Occipital lobe (tissue), 2 donors: Measurements from ENCODE around the gene ABHD6. TPM values are rescaled to one million over a fixed set of nuclear protein-coding genes. Genes with fewer than 3 reads are reported as not detected.
"Not testable (repeated sequence)": the region's sequence is repeated elsewhere in the genome, so short reads cannot be mapped to it uniquely, and the experiment has no call there.

Experiments
- DNase-seq: peaks from one replicate; lab custom pipeline; 2025; lab: John Stamatoyannopoulos, UW
- total RNA-seq: library from RNA; depleted of rRNA; stranded (reverse); fragments of >200 nt; gene quantifications from one replicate; pipeline ENCODE4 v1.2.3, GENCODE V29; 2014

Gene ABHD6
- total RNA-seq, 1 donor from 2014 or later: 30.1 TPM

- no peak for DNase-seq
Observed at GRCh38 chr3:58321791-58322190, 84.2 kb downstream of the ABHD6 start.

DNA sequence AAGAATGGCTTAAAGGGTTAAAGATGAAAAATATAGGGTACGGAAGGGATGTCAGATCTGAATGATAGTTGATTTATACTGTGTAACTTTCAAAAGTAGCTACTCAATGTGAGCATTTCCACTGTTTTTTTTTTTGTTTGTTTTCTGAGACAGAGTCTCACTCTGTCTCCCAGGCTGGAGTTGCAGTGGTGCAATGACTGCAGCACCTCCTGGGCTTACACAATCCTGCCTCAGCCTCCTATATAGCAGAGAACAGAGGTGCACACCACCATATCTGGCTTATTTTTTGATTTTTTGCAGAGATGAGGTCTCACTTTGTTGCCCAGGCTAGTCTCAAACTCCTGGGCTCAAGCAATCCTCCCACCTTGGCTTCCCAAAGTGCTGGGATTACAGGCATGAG, 85.2 kb downstream of the ABHD6 start:
- no peak for DNase-seq

DNA sequence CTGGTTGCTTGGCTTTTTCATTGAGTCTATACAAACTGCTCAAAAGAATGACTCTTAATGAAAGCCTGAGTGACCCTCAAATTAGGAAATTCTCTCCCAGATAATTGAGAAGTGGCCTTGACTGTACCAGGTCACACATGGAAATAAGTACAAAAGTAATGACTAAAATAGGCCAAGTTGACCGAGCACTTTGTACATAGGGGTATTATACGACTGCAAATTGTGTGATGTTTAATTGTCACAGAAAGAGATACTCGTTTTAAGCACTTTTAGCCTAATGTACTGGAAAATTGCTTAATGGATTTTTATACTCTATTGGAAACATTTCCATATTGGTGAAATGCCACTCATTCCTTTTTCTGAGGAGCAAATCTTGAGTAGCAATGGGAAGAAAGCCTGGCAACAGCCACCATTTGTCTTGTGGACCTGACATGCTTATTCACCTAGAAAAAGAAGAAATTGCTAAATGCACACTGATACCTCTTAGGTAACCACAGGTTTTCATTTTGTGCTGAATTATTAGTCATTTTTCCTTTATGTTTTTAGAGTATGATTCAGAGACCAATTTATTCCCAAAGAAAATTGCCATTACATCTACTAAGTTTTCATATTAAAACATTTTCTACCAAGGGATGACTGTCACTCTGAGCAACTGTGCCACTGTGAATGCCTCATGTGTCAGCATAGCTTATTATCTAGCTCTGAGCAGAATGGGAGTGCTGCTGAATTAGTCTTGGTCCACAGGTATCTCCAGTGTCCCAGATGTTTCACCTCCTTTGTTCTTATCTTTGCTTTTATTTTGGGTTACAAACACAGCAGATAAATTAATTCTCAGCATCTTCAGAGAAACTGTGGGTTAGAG, 86.2 kb downstream of the ABHD6 start:
- DNase-seq: no peak

DNA sequence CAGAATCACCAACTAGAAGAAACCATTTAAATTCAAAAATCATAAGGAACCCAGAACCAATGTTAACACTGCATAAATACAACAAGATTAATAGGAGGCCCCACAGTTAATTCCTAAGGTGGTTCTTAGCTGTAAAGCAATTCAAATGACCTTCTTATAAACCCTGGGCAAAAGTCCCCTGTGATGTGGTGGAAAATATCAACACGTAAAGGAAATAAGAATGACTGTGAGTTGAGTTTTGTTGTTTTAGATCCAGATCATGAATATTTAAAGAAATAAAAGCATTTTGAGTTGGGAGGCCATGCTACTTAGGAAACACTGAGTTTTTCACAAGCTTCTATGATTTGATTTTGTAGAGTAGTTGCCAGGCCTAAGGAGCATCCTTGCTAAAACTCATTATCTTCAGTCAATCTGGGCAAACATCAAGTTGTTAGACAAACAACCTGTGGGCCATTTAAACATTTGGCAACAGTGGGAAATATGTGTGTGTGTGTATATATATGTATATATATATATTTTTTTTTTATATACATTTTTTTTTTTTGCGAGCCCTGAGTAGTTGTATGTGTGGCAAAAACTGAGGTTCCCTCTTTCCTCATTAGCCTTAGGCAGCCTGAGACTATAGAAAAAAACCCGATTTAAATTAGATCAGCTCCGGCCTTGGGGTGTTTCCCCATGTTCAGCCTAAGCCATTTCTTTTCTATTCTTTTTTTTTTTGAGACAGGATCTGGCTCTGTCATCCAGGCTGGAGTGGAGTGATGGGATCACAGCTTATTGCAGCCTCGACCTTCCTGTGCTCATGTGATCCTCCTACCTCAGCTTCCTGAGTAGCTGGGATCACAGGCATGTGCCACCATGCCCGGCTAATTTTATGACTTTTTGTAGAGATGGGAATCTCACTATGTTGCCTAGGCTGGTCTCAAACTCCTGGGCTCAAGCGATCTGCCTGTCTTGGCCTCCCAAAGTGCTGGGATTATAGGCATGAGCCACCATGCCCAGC, 87.1 kb downstream of the ABHD6 start:
- DNase-seq: no peak

- DNase-seq: no peak
Observed at GRCh38 chr3:58325525-58325992, 88.0 kb downstream of the ABHD6 start.

- no peak for DNase-seq
Observed at GRCh38 chr3:58326267-58326900, 88.8 kb downstream of the ABHD6 start.

DNA sequence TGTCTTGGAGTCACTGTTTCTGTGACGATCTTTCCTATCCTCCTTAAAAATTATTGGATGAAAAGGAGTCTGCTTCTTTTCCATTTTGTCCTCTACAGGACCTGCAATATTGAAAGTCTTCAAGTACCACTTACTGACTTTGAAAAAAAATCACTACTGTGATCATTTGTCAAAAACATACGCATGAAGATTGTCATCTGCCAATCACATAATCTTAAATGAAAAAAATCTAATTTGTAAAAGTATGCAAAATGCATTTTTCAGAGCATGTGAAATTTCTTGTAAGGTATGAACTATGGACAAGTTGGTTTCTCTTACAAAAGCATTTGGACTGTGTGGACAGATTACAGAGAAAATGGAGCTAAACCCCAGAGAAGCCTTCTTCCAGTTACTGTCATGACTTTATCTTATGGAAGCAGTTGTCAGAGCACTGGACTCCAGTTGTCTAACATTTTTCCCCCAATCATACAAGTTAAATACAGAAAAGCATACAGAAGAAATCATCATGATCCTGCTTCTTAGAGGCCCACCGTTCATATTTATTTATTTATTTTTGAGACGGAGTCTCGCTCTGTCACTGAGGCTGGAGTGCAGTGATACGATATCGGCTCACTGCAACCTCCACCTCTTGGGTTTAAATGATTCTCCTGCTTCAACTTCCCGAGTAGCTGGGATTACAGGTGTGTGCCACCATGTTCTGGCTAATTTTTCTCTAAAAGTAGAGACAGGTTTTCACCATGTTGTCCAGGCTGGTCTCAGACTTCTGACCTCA, 91.7 kb downstream of the ABHD6 start:
- DNase-seq: no peak

DNA sequence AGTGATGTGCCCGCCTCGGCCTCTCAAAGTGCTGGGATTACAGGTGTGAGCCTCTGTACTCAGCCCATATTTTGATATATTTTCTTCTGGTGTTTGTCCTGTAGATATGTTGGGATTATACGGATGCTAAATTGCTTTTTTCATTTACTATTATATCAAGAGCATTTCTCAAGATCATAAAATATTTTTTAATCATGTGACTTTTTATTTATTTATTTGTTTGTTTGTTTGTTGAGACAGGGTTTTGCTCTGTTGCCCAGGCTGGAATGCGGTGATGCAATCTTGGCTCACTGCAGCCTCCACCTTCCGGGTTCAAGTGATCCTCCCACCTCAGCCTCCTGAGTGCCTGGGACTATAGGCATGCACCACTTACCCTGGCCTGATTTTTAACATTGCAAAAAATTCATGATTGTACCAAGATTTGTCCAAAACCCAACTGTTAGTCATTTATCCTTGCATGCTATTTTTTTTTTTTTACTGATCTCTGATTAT, 92.4 kb downstream of the ABHD6 start:
- DNase-seq: no peak

GRCh38 chr3:58331593-58332152, 94.1 kb downstream of the ABHD6 start:
- DNase-seq: no peak

GRCh38 chr3:58332575-58333188, 95.1 kb downstream of the ABHD6 start, which contains the start of gene PXK:
PXK (plus strand) TSS chr3:58332892; CDS start chr3:58332989, 97 bp downstream.
- DNase-seq: peak; percentile 83

DNA sequence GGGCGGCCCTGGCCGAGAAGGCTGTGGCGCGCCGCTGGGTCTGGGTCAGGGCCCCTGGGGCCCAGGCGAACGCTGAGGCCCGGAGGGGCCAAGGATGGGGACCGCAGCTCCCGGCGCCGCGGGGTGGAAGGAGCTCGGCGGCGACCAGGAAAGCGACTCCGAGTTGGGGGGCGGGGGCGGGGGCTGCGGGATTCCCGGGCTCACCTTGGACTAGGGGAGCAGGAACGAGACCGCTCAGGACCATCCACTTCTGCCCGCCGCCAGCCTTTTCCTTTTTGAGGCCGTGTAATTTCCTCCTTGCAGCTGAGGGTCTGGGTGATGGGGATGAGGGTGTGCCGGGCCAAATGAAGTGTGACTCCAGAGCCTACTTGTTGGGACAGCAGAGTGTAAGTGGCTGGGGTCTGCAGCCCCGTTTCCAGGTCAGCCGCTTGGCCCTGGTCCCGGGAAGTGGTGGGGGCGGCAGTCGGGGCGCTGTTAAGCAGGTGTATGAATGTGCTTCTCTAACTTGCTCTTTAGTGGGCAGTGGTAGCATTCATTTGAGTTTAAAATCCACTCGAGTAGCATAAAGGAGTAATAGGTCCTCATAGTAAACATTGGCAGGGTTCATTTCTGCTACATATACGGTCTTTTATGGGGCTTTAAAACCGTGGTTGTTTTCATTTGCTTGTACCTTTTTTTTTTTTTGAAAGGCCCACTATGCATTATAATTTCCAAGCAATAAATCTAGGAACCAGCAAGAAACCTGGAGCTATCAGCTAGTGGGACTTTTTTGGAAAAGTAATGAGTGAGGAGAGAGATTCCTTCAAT, 95.8 kb downstream of the ABHD6 start:
- no peak for DNase-seq

- no peak for DNase-seq
Observed at GRCh38 chr3:58334013-58334321, 96.4 kb downstream of the ABHD6 start.

DNA sequence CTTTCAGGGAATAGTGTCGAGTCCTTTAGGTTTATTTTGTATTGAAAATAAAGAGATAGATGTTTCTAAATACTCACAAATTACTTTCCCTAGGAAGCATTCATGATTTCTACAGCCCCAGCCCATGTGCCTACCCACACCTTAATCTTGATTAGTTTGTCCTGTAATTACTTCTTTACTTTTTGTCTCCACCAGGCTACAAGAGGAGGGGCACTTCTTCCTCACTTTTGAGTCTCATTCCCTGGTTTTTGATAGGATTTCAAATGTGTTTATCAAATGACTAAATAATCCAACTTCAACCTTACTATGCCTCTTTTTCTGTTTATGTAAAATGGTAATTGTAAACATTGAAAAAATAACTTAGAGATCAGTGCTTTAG, 96.9 kb downstream of the ABHD6 start:
- DNase-seq: no peak

DNA sequence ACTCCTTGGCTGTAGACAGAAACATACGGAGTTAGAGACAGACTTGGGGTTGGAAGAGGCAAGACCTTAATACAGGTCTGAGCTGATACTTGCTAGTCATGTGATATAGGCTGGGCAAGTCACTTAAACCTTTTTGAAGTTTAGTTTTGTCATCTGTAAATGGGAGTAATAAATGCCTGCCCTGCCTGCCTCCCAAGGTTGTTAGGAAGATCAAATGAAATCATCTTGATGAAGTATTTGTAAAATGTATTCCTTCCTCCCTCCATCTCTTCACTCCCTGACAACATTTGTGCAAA, 98.0 kb downstream of the ABHD6 start:
- no peak for DNase-seq

- no peak for DNase-seq
Observed at GRCh38 chr3:58336135-58336882, 98.7 kb downstream of the ABHD6 start.

DNA sequence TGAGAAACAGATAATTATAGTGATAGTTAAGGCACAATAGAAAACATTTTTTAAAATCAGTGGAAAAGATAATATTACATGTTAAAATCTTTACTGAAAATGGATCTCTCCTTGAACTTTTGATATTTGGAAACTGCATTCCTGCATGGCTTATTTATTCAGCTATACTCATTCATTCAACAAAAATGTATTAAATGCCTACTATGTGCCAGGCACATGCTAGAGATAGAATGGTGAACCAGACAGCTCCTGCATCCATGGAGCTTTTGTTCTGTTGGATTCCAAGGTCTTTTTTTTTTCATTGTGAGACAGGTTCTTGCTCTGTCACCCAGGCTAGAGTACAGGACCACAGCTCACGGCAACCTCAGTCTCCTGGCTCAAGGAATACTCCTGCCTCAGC, 99.6 kb downstream of the ABHD6 start:
- DNase-seq: no peak

- DNase-seq: not testable (repeated sequence)
Observed at GRCh38 chr3:58339146-58339545, 101.6 kb downstream of the ABHD6 start.

- DNase-seq: no peak
Observed at GRCh38 chr3:58340594-58341244, 103.1 kb downstream of the ABHD6 start.
